Adrenal gland (tissue), 12 donors: ENCODE measurements around the gene INHBA. TPM values are rescaled to one million over a fixed set of nuclear protein-coding genes. Genes with fewer than 3 reads are reported as not detected.
A peak's percentile ranks its signal among the peaks of the same experiment; 100 is the strongest.

Experiments used
- DNase-seq, 7 donors: peaks; one replicate each; pipeline ENCODE4 v3.0.0-alpha.2; 2019 to 2020
- H3K27ac ChIP-seq, 5 donors: fragments of 200-600 bp; sonication (generic) in 4 of 5; 1 replicate in 3 of 5; 2 replicates in 2 of 5; pipeline versions ENCODE4 v1.5.1 to v1.8.0; 2016 to 2020; ENCODE audit warnings: mild to moderate bottlenecking in 1 of 5
- H3K27me3 ChIP-seq: fragments of 200-600 bp; 2 replicates; pipeline ENCODE4 v1.8.0; 2021
- H3K36me3 ChIP-seq, 2 donors: fragments of 200-600 bp; replicated peaks in 1 of 2; 1 replicate in 1 of 2; 2 replicates in 1 of 2; pipeline versions ENCODE4 v1.5.1 to v1.8.0; 2018 to 2022
- H3K4me1 ChIP-seq, 2 donors: fragments of 200-600 bp; replicated peaks in 1 of 2; 1 replicate in 1 of 2; 2 replicates in 1 of 2; pipeline versions ENCODE4 v1.5.1 to v1.8.0; 2018 to 2021
- H3K4me3 ChIP-seq, 4 donors: fragments of 200-600 bp; sonication (generic) in 3 of 4; one replicate each; pipeline ENCODE4 v1.5.1; 2016 to 2018
- H3K9me3 ChIP-seq, 3 donors: fragments of 200-600 bp; sonication (generic) in 1 of 3; replicated peaks in 1 of 3; 1 replicate in 2 of 3; 2 replicates in 1 of 3; pipeline versions ENCODE4 v1.5.1 to v1.8.0; 2016 to 2021
- CTCF ChIP-seq, 6 experiments: fragments of 450-650 bp in 4 of 6; fragments of 200-600 bp in 2 of 6; sonication (generic) in 1 of 6; IDR thresholded peaks; 1 replicate in 5 of 6; 2 replicates in 1 of 6; pipeline versions ENCODE4 v1.5.1 to v1.8.0; 2016 to 2021; ENCODE audit warnings: antibody characterized with exemption in 6 of 6, mild to moderate bottlenecking in 2 of 6, moderate library complexity in 1 of 6
- POLR2A ChIP-seq, 2 donors: fragments of 450-650 bp; IDR thresholded peaks; one replicate each; pipeline ENCODE4 v1.6.1; 2017; ENCODE audit warnings: antibody characterized with exemption in 2 of 2, mild to moderate bottlenecking in 2 of 2, moderate library complexity in 1 of 2
- WGBS, 4 donors: extraction: QIAGEN DNeasy Blood & Tissue Kit in 2 of 4; methylation state at CpG; one replicate each; pipeline versions ENCODE4 v1.1.5 to v1.1.7; 2013 to 2017; 5-methylcytosine and 5-hydroxymethylcytosine counted together
- intact Hi-C, 2 donors: fragments of 100-400 bp; cut with DNase I; formaldehyde crosslinking; loops; one replicate each; pipeline versions ENCODE4 v1.14.1 to v1.15.0; 2022 to 2023
- polyA plus RNA-seq, 3 donors: library from polyadenylated mRNA; stranded (reverse); fragments of 200-250 nt in 2 of 3; fragments of 350-450 nt in 1 of 3; fragmentation: Illumina TruSeq in 1 of 3; extraction: RNeasy Lipid Tissue Mini Kit (QIAGEN cat#74804) in 1 of 3; gene quantifications; one replicate each; pipeline ENCODE4 v1.2.3, GENCODE V29; 2013 to 2014
- total RNA-seq, 9 donors: library from RNA; depleted of rRNA in 4 of 9; stranded (reverse); fragments of >200 nt in 4 of 9; fragments of 120-200 nt in 1 of 9; fragmentation: NEBNext Ultra II Directional in 1 of 9; extraction: Animal tissue kit (Norgen Biotek cat#: 25700) in 1 of 9; gene quantifications; one replicate each; pipeline versions ENCODE4 v1.1.0 to v1.2.4, GENCODE V29; 2013 to 2023
- donor health status: healthy with polysubstance abuse.
- donor health status: Bipolar disorder and iron deficiency.
- donor health status: DM: yes; HTN: yes; CAD: no.
- donor health status: DM: no; HTN: no; CAD: no.
- donor health status: DM: no; HTN: no; CAD: no.
- donor health status: DM: yes; HTN: yes; CAD: no.

The INHBA gene
- total and polyA plus RNA-seq, 12 donors = 0.35 to 4.1 (median 0.89) TPM

- peak in 1 of 7 donors; percentile 13 for DNase-seq
- intact Hi-C loops = no loop called here
- TF ChIP-seq POLR2A (IDR thresholded peaks at IDR 0.05) (no peak), CTCF (IDR thresholded peaks at IDR 0.05) (no peak)
- WGBS, 4 donors = 24 to 33% (median 30%) methylated on average over 13 of the region's 13 CpGs
- peaks cover 3 to 11% of the 10 kb centered on the region in 2 donors for H3K4me1 ChIP-seq
- no peaks in the 10 kb centered on the region for H3K36me3 ChIP-seq
- peak overlapping the region in 3 of 5 donors; percentile 51 to 76 (median 75) for H3K27ac ChIP-seq
- H3K4me3 ChIP-seq = peak overlapping the region in 2 of 4 donors; percentile 24 to 55
- no peaks in the 10 kb centered on the region for H3K27me3 ChIP-seq
- H3K9me3 ChIP-seq = no peaks in the 10 kb centered on the region
These were observed 7.1 kb downstream of the INHBA start for GRCh38 chr7:41695661-41696322.

DNA sequence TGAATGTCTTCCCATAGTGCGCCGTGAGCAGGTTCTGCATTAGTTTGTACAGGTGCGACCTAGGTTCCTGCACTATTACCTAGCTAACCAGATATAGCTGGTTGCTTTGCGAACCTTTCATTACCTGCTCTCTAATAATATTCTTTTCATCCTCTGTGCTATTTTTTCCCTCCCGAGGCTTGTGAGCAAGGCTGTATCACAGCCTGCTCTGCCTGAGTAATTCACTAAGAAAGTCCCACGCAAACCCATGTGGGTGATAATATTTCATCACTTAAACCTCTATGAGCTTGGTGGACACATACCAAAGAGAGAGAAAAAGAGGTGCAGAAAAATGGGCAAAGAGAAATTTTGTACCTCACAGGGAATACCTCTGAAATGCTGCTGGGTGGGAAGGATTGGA lies 8.4 kb downstream of the INHBA start:
- WGBS, 4 donors = 91 to 96% (median 93%) methylated on average over 6 of the region's 6 CpGs
- Histone ChIP-seq H3K36me3 (no peaks in the 10 kb centered on the region), H3K27me3 (no peaks in the 10 kb centered on the region), H3K27ac (no peak overlapping the region), H3K9me3 (no peaks in the 10 kb centered on the region), H3K4me3 (no peak overlapping the region), H3K4me1 (peaks cover 3% of the 10 kb centered on the region in 2 donors)
- intact Hi-C loops = no loop called here
- TF ChIP-seq CTCF (IDR thresholded peaks at IDR 0.05) = no peak
- TF ChIP-seq POLR2A (IDR thresholded peaks at IDR 0.05) = no peak
- no peak for DNase-seq

- 76 to 87% (median 85%) methylated on average over 10 of the region's 10 CpGs for WGBS, 4 donors
- no peak overlapping the region for H3K4me3 ChIP-seq
- peaks cover 0 to 3% of the 10 kb centered on the region in 2 donors for H3K4me1 ChIP-seq
- H3K27me3 ChIP-seq = no peaks in the 10 kb centered on the region
- TF ChIP-seq CTCF (IDR thresholded peaks at IDR 0.05) (peak in 3 of 6 experiments; percentile 10 to 29 (median 16)), POLR2A (IDR thresholded peaks at IDR 0.05) (no peak)
- no peak for DNase-seq
- H3K27ac ChIP-seq = no peak overlapping the region
- intact Hi-C loops = no loop called here
- H3K36me3 ChIP-seq = no peaks in the 10 kb centered on the region
- no peaks in the 10 kb centered on the region for H3K9me3 ChIP-seq
These were observed 9.5 kb downstream of the INHBA start for GRCh38 chr7:41693150-41693997.

GRCh38 chr7:41692251-41692650 lies 10.6 kb downstream of the INHBA start:
- 76 to 79% (median 77%) methylated on average over 7 of the region's 7 CpGs for WGBS, 4 donors
- Histone ChIP-seq H3K27ac (no peak overlapping the region), H3K4me3 (no peak overlapping the region), H3K9me3 (no peaks in the 10 kb centered on the region), H3K4me1 (peaks cover 0 to 3% of the 10 kb centered on the region in 2 donors), H3K27me3 (no peaks in the 10 kb centered on the region), H3K36me3 (no peaks in the 10 kb centered on the region)
- no peak for DNase-seq
- intact Hi-C loops = no loop called here
- TF ChIP-seq CTCF (IDR thresholded peaks at IDR 0.05) (no peak), POLR2A (IDR thresholded peaks at IDR 0.05) (no peak)
